Activated CD8-positive, alpha-beta memory T cell treated with anti-CD3 and anti-CD28 coated beads for 4 hours (primary cell): ENCODE measurements around the gene SFT2D2.
"Not testable (repeated sequence)": the region's sequence is repeated elsewhere in the genome, so short reads cannot be mapped to it uniquely, and the experiment has no call there.

ENCODE experiments used
- DNase-seq, 2 donors: peaks; one replicate each; pipeline ENCODE4 v3.0.0-alpha.2; 2020; ENCODE audit warnings: low read depth in 2 of 2

SFT2D2 gene

GRCh38 chr1:168225476-168226190, at the start of gene SFT2D2:
SFT2D2 (plus strand) TSS chr1:168226004; CDS start chr1:168226080, 76 bp downstream.
- DNase-seq, result peak; percentile 53 to 60

DNA sequence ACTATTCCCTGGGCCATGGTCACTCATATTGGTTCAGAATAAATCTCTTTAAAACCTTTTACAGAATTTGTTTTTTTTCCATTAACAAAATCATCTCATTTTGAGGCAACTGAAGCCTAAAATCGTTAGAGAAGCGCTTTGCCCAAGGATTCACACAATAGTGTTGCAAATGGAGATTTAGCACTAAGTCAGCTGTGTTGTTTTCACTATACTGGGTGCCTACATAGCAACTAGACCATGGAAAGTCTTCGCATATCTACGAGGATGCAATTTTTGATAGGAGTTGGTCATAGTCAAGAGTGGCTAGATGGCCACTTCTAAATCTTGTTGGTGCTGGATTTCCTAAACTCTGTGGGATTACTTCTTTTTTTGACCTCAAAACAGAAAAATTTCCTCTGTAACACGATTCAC, 47.6 kb upstream of the SFT2D2 start:
- DNase-seq, result no peak

DNA sequence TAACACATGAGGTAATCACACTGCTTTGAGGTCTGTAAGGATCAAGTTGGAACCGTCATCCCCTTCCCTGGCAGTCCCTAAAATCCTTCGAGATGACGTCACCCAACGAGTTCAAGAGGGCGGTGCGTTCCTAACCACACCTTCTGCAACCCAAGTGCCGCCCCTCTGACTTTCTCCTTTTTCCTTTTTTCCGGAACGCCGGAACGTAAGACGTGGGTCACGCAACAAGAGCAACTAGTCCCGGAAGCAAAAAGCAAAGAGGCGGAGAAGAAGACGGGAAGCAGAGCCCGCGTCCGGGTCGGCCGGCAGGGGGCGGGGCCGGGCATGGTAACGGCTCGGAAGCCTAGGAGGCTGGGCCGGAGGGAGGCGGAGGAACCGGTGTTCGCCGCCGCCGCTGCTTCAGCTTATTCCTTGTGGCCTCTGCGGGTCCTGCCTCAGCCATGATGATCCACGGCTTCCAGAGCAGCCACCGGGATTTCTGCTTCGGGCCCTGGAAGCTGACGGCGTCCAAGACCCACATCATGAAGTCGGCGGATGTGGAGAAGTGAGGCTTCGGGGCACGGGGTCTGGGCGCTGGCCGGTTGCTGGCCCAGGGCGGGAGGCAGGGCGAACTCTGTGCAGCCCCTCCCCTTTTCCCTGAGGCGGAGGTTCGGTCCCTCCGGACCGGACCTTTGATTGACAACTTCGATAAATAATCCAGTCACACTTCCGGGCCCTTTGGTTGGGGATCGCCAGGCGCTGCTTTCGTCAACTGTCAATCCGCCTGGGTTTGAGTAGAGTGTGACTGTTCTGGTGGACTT, 47.0 kb upstream of the SFT2D2 start, which contains the start of gene TIPRL:
TIPRL (plus strand) TSS at position 325 of the 800 bp plus-strand sequence; CDS start at position 441, 116 bp downstream.
- DNase-seq, result peak; percentile 87 to 90

- DNase-seq, result no peak
Observed at GRCh38 chr1:168179438-168180147, 46.2 kb upstream of the SFT2D2 start.

GRCh38 chr1:168180148-168180524, 45.7 kb upstream of the SFT2D2 start:
- DNase-seq, result no peak

- not testable (repeated sequence) for DNase-seq
Observed at GRCh38 chr1:168181063-168181720, 44.6 kb upstream of the SFT2D2 start.

GRCh38 chr1:168187177-168187576, 38.6 kb upstream of the SFT2D2 start:
- DNase-seq, result no peak

- no peak for DNase-seq
Observed at GRCh38 chr1:168190403-168190802, 35.4 kb upstream of the SFT2D2 start.

GRCh38 chr1:168195199-168196135, 30.3 kb upstream of the SFT2D2 start:
- no peak for DNase-seq

DNA sequence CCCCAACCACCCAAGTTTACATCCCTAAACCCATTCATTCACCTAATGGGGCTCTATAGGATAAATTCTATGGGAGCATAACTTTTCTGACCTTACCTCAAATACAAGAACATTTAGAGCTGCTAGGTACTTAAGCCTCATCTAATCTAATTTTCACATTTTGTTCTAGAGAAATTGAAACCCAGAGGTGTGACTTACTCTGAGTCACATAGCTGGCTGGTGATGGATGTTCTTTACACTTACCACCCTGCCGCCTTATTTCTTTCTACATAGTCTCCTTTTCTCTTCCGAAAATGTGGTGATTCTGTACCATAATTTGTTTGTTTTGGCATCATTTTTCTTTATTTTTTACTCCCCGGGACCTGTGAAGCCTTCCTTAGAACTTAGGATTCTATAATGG, 26.7 kb upstream of the SFT2D2 start:
- DNase-seq, result no peak

DNA sequence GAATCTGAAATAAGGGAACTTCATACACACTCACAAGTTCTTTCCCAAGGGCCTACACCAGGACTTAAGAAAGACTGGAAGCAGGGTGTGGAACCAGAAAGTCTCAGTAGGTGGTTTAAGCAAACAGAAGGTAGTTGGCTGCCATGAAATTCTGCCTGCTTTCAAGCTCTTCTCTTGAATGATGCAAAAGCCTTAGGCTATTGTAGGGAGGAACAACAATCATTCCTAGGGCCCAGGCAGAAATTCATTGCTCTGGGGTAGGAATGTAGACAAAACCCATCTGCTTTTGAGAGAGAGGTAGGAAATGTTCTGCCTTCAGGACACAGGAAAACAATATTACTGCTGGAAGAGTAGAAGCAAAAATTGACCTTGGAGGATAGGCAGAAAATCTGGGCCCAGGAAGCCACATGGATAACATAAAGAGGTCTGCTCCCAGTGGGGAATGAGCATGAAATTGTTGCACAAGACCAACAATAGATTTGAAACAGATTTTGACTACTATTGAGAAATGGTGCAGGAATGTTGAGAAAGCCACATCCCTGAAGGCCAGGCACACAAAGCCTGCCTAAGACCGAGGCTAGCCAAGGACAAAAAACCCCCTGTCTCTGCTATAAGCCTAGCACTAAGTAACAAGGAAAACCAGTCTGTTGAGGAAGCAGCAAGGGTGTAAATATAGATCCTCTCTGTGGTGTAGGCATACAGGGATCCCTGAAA, 22.7 kb upstream of the SFT2D2 start:
- no peak for DNase-seq

- DNase-seq, result no peak
Observed at GRCh38 chr1:168206111-168206510, 19.7 kb upstream of the SFT2D2 start.

DNA sequence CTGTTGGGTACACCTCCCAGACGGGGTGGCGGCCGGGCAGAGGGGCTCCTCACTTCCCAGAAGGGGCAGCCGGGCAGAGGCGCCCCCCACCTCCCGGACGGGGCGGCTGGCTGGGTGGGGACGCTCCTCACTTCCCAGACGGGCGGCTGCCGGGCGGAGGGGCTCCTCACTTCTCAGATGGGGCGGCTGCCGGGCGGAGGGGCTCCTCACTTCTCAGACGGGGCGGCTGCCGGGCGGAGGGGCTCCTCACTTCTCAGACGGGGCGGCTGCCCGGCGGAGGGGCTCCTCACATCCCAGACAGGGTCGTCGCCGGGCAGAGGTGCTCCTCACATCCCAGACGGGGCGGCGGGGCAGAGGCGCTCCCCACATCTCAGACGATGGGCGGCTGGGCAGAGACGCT, 18.1 kb upstream of the SFT2D2 start:
- DNase-seq, result not testable (repeated sequence)

GRCh38 chr1:168210312-168210711, 15.5 kb upstream of the SFT2D2 start:
- no peak for DNase-seq

GRCh38 chr1:168213349-168213748, 12.5 kb upstream of the SFT2D2 start:
- DNase-seq, result no peak

GRCh38 chr1:168216171-168216570, 9.6 kb upstream of the SFT2D2 start:
- DNase-seq, result no peak

GRCh38 chr1:168217664-168218063, 8.1 kb upstream of the SFT2D2 start:
- no peak for DNase-seq

GRCh38 chr1:168218658-168219057, 7.1 kb upstream of the SFT2D2 start:
- no peak for DNase-seq

DNA sequence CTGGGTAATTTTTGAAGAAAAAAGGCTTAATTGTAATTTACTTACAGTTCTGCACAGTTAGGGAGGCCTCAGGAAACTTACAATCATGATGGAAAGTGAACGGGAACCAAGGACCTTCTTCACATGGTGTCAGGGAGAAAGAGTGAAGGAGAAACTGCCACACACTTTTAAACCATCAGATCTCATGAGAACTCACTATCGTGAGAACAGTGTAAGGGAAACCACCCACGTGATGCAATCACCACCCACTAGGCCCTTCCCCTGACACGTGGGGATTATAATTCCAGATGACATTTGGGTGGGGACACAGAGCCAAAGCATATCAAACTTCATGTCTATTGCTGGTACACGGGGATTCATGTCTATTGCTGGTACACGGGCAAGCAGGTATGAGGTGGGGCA, 5.3 kb upstream of the SFT2D2 start:
- no peak for DNase-seq

GRCh38 chr1:168221275-168221674, 4.5 kb upstream of the SFT2D2 start:
- DNase-seq, result no peak
